DOHH2 (cell line): Measurements from ENCODE around the gene DLG5.

Source experiments
- H3F3A ChIP-seq: fragments of 200-600 bp; sonication (generic), shearing (Covaris generic); 2 replicates; pipeline ENCODE4 v1.6.0; 2016; ENCODE audit warnings: antibody characterized with exemption, mild to moderate bottlenecking; ENCODE audit not compliant: control insufficient read depth, insufficient read depth
- H3K27ac ChIP-seq: fragments of 200-600 bp; sonication (generic); 2 replicates; pipeline ENCODE4 v1.5.1; 2014; ENCODE audit warnings: low read depth, mild to moderate bottlenecking, low read length, moderate library complexity
- H3K27me3 ChIP-seq: fragments of 200-600 bp; sonication (generic); 2 replicates; pipeline ENCODE4 v1.6.1; 2014; ENCODE audit warnings: mild to moderate bottlenecking, low read length, mixed read lengths; ENCODE audit not compliant: control insufficient read depth
- H3K36me3 ChIP-seq: fragments of 200-600 bp; sonication (generic); 2 replicates; pipeline ENCODE4 v1.6.1; 2014; ENCODE audit warnings: mild to moderate bottlenecking, low read length, moderate library complexity, mixed read lengths; ENCODE audit not compliant: control insufficient read depth
- H3K4me1 ChIP-seq: fragments of 200-600 bp; sonication (generic); 2 replicates; pipeline ENCODE4 v1.6.1; 2014; ENCODE audit warnings: mild to moderate bottlenecking, low read length, mixed read lengths; ENCODE audit not compliant: control insufficient read depth
- H3K4me2 ChIP-seq: fragments of 200-600 bp; sonication (generic); 2 replicates; pipeline ENCODE4 v1.6.0; 2014; ENCODE audit warnings: mild to moderate bottlenecking, low read length, moderate library complexity
- H3K4me3 ChIP-seq: fragments of 200-600 bp; sonication (generic); 2 replicates; pipeline ENCODE4 v1.5.1; 2014; ENCODE audit warnings: mild to moderate bottlenecking, low read length, mixed read lengths
- H3K79me2 ChIP-seq: fragments of 200-600 bp; sonication (generic); 2 replicates; pipeline ENCODE4 v1.6.1; 2014; ENCODE audit warnings: mild to moderate bottlenecking, low read length, mixed read lengths; ENCODE audit not compliant: control insufficient read depth
- H3K9me2 ChIP-seq: fragments of 200-600 bp; sonication (generic); replicated peaks from 2 replicates; pipeline ENCODE4 v1.6.1; 2014; ENCODE audit warnings: mild to moderate bottlenecking, low read length, mixed read lengths; ENCODE audit not compliant: control insufficient read depth
- H3K9me3 ChIP-seq: fragments of 200-600 bp; sonication (generic); 2 replicates; pipeline ENCODE4 v1.6.1; 2014; ENCODE audit warnings: antibody characterized with exemption, low read length, mixed read lengths; ENCODE audit not compliant: control insufficient read depth, insufficient read depth
- H4K20me1 ChIP-seq: fragments of 200-600 bp; sonication (generic); 2 replicates; pipeline ENCODE4 v1.6.0; 2014; ENCODE audit warnings: low read depth, mild to moderate bottlenecking, antibody characterized with exemption, low read length, moderate library complexity; ENCODE audit not compliant: control insufficient read depth, insufficient read depth
- EZH2phosphoT487 ChIP-seq: fragments of 200-600 bp; sonication (generic); IDR thresholded peaks from 2 replicates; pipeline ENCODE4 v1.6.1; 2017; ENCODE audit warnings: borderline replicate concordance, mild to moderate bottlenecking, antibody characterized with exemption, low read length, moderate library complexity, mixed read lengths
- TF ChIP-seq, protein P1 (sequence below): fragments of 200-600 bp; sonication (generic); IDR thresholded peaks from one replicate; pipeline ENCODE4 v1.5.1; 2014; ENCODE audit warnings: antibody characterized with exemption, mild to moderate bottlenecking, low read depth, low read length; ENCODE audit not compliant: poor library complexity, severe bottlenecking

Gene DLG5

DNA sequence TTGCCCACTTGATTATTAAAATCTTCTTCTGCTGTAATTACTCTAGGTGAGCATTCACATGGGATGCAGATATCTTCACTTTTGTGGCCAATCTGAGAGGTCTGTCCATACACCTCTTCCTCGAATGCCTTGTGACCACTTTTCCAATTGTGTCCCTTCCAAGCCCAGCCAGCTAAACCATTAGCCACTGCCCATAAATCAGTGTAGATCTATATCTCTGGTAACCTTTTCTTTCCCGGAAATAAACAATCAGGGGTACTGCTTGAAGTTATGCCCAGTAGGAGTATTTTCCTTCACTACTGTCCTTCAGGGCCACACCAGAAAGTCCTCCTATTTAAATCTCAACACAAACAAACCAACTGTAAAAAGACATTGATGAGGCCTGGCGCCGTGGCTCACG, 184.4 kb downstream of the DLG5 start:
- H3K4me2 ChIP-seq: no peak overlapping the region
- H3K4me3 ChIP-seq: no peak overlapping the region
- H3K27ac ChIP-seq: no peak overlapping the region
- no peaks in the 10 kb centered on the region for H3K4me1 ChIP-seq
- TF ChIP-seq, protein P1, sequence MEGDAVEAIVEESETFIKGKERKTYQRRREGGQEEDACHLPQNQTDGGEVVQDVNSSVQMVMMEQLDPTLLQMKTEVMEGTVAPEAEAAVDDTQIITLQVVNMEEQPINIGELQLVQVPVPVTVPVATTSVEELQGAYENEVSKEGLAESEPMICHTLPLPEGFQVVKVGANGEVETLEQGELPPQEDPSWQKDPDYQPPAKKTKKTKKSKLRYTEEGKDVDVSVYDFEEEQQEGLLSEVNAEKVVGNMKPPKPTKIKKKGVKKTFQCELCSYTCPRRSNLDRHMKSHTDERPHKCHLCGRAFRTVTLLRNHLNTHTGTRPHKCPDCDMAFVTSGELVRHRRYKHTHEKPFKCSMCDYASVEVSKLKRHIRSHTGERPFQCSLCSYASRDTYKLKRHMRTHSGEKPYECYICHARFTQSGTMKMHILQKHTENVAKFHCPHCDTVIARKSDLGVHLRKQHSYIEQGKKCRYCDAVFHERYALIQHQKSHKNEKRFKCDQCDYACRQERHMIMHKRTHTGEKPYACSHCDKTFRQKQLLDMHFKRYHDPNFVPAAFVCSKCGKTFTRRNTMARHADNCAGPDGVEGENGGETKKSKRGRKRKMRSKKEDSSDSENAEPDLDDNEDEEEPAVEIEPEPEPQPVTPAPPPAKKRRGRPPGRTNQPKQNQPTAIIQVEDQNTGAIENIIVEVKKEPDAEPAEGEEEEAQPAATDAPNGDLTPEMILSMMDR: no peak
- H3K36me3 ChIP-seq: no peaks in the 10 kb centered on the region
- H3K9me3 ChIP-seq: no peaks in the 10 kb centered on the region
- no peaks in the 10 kb centered on the region for H4K20me1 ChIP-seq
- H3K9me2 ChIP-seq: no peaks in the 10 kb centered on the region
- no peaks in the 10 kb centered on the region for H3K79me2 ChIP-seq
- H3F3A ChIP-seq: no peaks in the 10 kb centered on the region
- no peaks in the 10 kb centered on the region for H3K27me3 ChIP-seq

DNA sequence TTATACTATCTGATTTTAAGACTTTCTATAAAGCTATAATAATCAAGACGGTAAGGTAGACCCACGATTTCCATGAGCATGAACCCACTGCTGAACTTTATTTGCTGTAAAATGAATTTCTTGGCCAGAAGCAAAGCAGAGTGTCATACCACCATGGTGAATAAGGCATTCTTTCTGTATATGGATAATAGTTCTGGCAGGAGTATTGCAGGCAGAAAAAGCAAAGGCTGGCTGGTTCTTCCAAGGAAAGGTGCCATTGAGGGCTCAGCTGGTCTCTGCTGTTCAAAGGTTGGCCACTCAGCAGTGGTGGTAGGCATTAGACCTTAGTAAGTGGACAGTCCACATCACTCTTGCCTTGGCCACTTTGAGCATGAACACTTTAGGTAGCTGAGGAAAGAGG, 184.8 kb downstream of the DLG5 start:
- Histone ChIP-seq H3K4me1 (no peaks in the 10 kb centered on the region), H3K27me3 (no peaks in the 10 kb centered on the region), H3K4me2 (no peak overlapping the region), H4K20me1 (no peaks in the 10 kb centered on the region), H3K79me2 (no peaks in the 10 kb centered on the region), H3F3A (no peaks in the 10 kb centered on the region), H3K27ac (no peak overlapping the region), H3K36me3 (no peaks in the 10 kb centered on the region), H3K9me2 (no peaks in the 10 kb centered on the region), H3K4me3 (no peak overlapping the region), H3K9me3 (no peaks in the 10 kb centered on the region)
- TF ChIP-seq, protein P1: no peak
- no peak for TF ChIP-seq EZH2phosphoT487
